Activated CD4-positive, CD25-positive, alpha-beta regulatory T cell treated with anti-CD3 and anti-CD28 coated beads, Interleukin-2, amount 50 U/mL, for 16 hours (primary cell): ENCODE data around the gene OR8K3.

ENCODE experiments used
- DNase-seq: peaks from one replicate; pipeline ENCODE4 v3.0.0-alpha.2; 2020; ENCODE audit warnings: low read depth, low spot score

OR8K3 gene

DNA sequence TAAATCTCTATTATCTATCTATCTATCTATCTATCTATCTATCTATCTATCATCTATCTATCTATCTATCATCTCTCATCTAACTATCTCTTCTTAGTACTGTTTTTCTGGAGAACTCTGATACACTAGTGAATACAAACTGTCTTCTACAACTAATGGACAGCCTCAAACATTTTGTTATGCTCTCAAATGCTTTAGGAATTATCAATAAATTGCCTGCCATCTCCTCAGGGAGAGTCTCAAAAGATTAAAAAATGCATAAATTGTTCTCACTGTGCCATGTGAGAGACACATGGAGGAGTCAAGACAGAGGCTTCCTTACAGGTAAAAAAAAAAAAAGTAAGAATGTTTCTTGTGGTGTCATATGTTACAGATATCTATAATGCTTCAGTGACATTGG lies at the start of gene OR8K3:
Gene OR8K3, plus strand, starts transcription at position 301 of the 400 bp plus-strand sequence. CDS start 3,163 bp downstream, outside the sequence.
- DNase-seq: no peak

DNA sequence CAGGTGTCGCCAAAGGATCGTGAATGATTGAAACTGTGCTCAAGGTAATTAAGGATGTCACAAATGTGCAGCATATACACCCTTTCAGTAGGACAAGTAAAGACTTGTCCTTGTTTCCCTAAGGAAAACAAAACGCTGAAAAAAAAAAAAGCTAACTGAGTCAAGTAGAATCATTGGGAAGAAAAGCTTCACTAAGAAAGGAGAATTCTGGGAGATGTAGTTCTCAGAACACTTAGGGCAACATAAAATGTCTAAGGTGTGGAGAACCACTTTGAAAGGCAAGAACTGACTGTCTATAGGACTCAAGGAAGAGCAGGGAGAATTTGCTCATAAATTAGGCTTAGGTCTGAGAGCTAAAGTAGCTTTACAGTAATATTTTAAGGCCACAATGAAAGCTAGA lies 43.9 kb upstream of the OR8K3 start:
- no peak for DNase-seq

DNA sequence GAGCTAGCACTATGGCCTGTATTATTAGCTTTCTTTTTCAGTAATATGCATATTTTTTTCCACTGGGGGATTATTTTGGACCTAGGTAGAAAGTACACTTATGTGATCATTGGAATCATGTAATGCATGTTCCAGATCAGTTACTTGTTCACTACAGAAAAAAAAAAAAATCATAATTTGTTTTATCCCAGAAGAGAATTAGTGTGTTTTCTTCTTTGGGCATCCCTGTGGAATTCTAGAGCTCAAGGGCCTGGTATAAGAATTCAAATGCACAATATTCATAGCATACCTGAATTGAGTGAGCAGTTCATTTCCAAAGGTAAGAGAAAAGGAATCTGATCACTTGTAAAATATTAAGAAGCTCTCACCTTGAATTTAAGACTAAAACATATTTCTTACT lies 41.1 kb upstream of the OR8K3 start, which contains the start of gene OR5T1:
Gene OR5T1, plus strand, starts transcription at position 301 of the 400 bp plus-strand sequence. CDS start 1,485 bp downstream, outside the sequence.
- no peak for DNase-seq

DNA sequence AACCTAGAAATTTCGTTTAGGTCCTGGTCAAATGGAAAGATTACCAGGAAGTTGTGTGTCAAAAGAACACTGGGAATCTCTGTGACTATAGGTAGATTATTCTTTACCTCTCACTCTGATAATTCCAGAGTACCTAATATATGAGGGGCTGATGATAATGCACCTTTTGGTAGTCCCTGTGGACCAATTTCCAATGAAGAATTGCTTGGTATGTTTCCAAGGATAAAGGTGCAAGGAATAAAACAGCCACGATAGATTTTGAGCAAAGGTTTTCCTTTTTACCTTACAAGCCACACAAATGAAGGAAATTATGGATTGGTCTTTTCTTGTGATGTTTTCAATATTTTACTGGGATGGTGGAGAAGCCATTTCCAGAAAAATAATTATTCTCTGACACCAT lies 22.8 kb upstream of the OR8K3 start, which contains the start of gene OR8H1:
Gene OR8H1, minus strand, starts transcription at position 101 of the 400 bp plus-strand sequence. CDS start 1,192 bp downstream, outside the sequence.
- DNase-seq: no peak

DNA sequence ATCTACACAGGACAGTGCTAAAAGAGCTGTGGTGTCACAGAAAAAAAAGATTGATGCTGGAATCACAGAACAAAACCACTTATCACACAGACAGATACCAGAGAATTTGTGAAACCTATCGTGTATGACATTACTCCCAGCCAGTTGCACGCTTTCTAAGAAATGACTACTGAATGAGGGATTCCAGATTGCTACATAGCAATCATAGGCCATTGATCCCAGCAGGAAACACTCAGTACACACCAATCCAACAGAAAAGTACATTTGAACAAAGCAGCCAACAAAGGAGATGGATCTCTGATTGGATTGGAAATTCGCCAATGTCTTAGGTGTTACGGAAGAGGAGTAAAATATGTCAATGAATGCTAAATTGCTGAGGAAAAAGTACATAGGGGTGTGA lies 18.0 kb upstream of the OR8K3 start:
- no peak for DNase-seq

DNA sequence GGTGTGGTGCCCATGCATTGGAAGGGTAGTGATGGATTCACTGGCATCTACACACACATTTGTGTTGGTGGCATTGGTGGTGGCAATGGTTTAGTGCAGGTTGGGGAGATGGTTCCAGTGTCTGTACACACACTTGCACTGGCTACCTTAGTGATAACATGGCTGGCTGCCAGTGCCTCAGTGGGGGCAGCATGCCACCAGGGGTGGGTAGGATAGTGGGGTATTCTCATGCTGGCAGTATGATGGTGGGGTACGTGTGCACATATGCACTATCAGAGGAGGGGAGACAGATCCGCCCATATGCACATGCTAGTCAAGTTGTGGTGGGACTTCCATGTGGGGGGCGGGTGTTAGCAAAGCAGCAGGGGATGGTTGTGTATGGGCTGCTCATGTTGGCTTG lies 7.1 kb upstream of the OR8K3 start:
- DNase-seq: no peak

DNA sequence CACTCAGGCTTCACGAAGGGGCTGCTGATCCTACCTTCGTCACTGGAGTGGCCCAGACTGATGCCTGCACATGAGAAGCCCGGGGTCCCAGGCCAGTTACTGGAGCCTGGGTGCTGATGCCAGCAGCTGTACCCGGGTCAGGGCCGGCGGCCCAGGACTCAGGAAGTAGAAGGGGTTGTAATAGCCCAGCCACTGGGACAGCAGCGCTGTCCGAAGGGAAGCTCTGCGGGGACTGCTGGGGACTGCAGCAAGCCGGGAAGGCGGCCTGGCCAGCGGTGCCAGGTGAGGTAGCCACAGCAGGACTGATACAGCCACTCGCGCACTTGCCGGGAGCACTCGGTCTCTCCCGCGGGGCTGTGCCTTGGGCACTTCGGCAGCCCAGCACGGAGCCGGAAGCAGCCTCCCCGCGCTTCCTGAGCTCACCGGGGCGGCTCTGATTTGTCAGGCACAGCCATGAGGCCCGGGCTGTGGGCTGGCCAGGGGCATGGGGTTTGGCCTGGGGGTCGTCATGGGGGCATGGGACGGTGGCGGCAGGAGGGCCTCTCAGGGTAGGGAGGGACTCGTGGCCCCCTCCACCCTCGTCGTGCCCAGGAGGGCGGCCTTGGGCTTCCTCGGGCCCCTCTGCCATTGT lies 17.0 kb downstream of the OR8K3 start:
- DNase-seq: no peak

DNA sequence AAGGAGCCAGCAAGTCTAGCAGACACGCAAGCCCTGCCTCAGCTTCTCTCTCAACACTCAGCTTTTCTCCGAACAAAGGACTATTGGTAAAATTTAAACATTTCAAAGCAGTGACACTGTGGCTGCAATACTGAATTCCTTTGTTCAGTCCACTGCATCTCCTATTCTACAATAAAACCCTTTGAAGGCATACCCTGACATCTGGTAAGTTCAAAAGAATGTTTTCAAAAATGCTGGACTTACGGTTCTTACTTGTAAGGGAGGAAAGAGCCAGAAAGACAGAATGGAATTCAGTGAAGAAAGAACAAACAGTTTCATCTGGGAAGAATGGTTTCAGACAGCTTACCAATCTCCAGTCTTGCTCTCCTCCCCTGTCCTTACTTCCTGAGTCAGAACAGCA lies 18.2 kb downstream of the OR8K3 start:
- DNase-seq: no peak

DNA sequence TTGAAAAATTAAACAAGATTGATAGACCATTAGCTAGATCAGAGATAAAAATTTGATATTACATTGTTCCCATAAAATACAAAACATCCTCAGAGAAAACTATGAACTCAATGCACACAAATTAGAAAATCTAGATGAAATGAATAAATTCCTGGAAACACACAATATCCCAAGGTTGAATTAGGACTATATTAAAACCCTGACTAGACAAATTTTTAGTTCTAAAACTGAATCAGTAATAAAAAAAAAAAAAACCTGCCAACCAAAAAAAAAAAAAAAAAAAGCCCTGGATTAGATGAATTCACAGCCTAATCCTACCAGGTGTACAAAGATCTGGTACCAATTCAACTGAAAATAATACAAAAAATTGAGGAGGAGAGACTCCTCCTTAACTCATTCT lies 25.3 kb downstream of the OR8K3 start:
- no peak for DNase-seq

DNA sequence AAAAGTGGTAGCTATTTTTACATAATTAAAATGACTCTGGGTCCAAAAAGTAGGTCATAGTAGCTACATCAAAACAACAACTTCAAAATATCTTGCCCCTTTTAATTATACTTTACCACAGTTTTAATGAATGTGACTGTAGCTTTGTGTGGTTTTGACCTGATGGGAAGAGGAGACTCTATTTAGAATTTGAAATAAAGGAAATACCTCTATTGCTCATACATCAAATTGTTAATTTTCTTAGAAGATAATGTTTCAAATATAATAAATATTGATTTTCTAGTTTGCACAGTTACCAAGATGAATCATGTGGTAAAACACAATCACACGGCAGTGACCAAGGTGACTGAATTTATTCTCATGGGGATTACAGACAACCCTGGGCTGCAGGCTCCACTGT lies 30.8 kb downstream of the OR8K3 start, which contains the start of gene OR8K1:
Gene OR8K1, plus strand, starts transcription at position 301 of the 400 bp plus-strand sequence. Its CDS starts 0 bp downstream, at position 301.
- no peak for DNase-seq

DNA sequence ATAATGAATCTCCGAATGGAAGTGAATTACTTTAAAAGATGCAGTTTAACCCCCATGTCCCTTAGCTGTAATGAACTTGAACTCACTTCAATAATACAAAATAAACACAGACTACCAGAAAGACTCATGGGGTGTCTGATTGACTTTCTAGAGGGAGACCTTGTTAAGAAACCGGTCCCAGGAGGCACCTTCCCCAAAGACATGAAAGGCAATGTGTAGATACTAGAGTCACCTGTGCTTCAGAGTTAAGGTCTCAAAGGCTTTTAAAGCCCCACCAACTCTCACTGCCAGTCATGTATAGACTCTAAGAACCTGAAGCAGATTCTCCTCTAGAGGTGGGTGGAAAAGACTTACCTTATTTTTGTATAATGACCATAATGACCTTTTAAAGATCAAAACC lies 39.0 kb downstream of the OR8K3 start, which contains the start of gene OR8J1:
Gene OR8J1, plus strand, starts transcription at position 301 of the 400 bp plus-strand sequence. CDS start 5,956 bp downstream, outside the sequence.
- DNase-seq: no peak
